ENCODE measurements around the gene PSPC1. TPM values are rescaled to one million over a fixed set of nuclear protein-coding genes. Genes with fewer than 3 reads are reported as not detected.

Gene PSPC1
- total RNA-seq, 1 donor from 2014 or later, result 25.3 TPM

GRCh38 chr13:19767966-19768365 lies 14.8 kb downstream of the PSPC1 start:
- DNase-seq, result no peak
- Histone ChIP-seq H3K9me3 (replicated peaks) (no peaks in the 10 kb centered on the region), H3K27me3 (ENCODE audit: low read depth) (no peaks in the 10 kb centered on the region), H3K4me1 (peaks cover 29% of the 10 kb centered on the region), H3K36me3 (peaks cover 48% of the 10 kb centered on the region), H3K4me3 (no peak overlapping the region), H3K27ac (replicated peaks) (no peak overlapping the region)
- no peak for TF ChIP-seq CTCF (IDR thresholded peaks at IDR 0.05; ENCODE audit: borderline replicate concordance)
- intact Hi-C loops (cut with micrococcal nuclease), result no loop called here

- Histone ChIP-seq H3K4me1 (peaks cover 29% of the 10 kb centered on the region), H3K27me3 (ENCODE audit: low read depth) (no peaks in the 10 kb centered on the region), H3K36me3 (peaks cover 48% of the 10 kb centered on the region), H3K9me3 (replicated peaks) (no peaks in the 10 kb centered on the region), H3K4me3 (no peak overlapping the region), H3K27ac (replicated peaks) (no peak overlapping the region)
- TF ChIP-seq CTCF (IDR thresholded peaks at IDR 0.05; ENCODE audit: borderline replicate concordance), result no peak
- intact Hi-C loops (cut with micrococcal nuclease), result no loop called here
- no peak for DNase-seq
Observed at GRCh38 chr13:19766591-19766990, 16.2 kb downstream of the PSPC1 start.

- DNase-seq, result no peak
- H3K4me1 ChIP-seq, result peaks cover 29% of the 10 kb centered on the region
Observed at GRCh38 chr13:19764237-19764636, 18.5 kb downstream of the PSPC1 start.

GRCh38 chr13:19763618-19764017 lies 19.1 kb downstream of the PSPC1 start:
- no peak for DNase-seq
- Histone ChIP-seq H3K36me3 (peaks cover 30% of the 10 kb centered on the region), H3K9me3 (replicated peaks) (no peaks in the 10 kb centered on the region), H3K4me3 (no peak overlapping the region), H3K4me1 (peaks cover 29% of the 10 kb centered on the region), H3K27me3 (ENCODE audit: low read depth) (no peaks in the 10 kb centered on the region), H3K27ac (replicated peaks) (no peak overlapping the region)
- no peak for TF ChIP-seq CTCF (IDR thresholded peaks at IDR 0.05; ENCODE audit: borderline replicate concordance)
- intact Hi-C loops (cut with micrococcal nuclease), result no loop called here

More at GRCh38 chr13:19764237-19764636, 18.5 kb downstream of the PSPC1 start:
- H3K4me3 ChIP-seq, result no peak overlapping the region
- no peaks in the 10 kb centered on the region for H3K27me3 ChIP-seq (ENCODE audit: low read depth)
- intact Hi-C loops (cut with micrococcal nuclease), result no loop called here
- no peak overlapping the region for H3K27ac ChIP-seq (replicated peaks)
- no peaks in the 10 kb centered on the region for H3K9me3 ChIP-seq (replicated peaks)
- no peak for TF ChIP-seq CTCF (IDR thresholded peaks at IDR 0.05; ENCODE audit: borderline replicate concordance)
- H3K36me3 ChIP-seq, result peaks cover 27% of the 10 kb centered on the region

GRCh38 chr13:19759669-19760068 lies 23.1 kb downstream of the PSPC1 start:
- H3K4me1 ChIP-seq, result peaks cover 19% of the 10 kb centered on the region
- intact Hi-C loops (cut with micrococcal nuclease), result no loop called here
- no peak for DNase-seq

More at GRCh38 chr13:19759669-19760068, 23.1 kb downstream of the PSPC1 start:
- Histone ChIP-seq H3K36me3 (peaks cover 62% of the 10 kb centered on the region), H3K27ac (replicated peaks) (no peak overlapping the region), H3K27me3 (ENCODE audit: low read depth) (no peaks in the 10 kb centered on the region), H3K4me3 (no peak overlapping the region), H3K9me3 (replicated peaks) (no peaks in the 10 kb centered on the region)
- TF ChIP-seq CTCF (IDR thresholded peaks at IDR 0.05; ENCODE audit: borderline replicate concordance), result no peak

Data from left ventricle myocardium inferior (tissue), 1 donor.